A673 (cell line): ENCODE data around the gene KRT7.

ENCODE experiments used
- CTCF ChIP-seq: fragments of 300-800, 200-600 bp; sonication (generic); conservative IDR thresholded peaks from 2 replicates; pipeline ENCODE4 v1.5.1; 2017; ENCODE audit warnings: low read depth, mild to moderate bottlenecking, antibody characterized with exemption, low read length, moderate library complexity, mixed read lengths
- EZH2 ChIP-seq: fragments of 200-600 bp; sonication (generic); IDR thresholded peaks from 2 replicates; pipeline ENCODE4 v1.6.1; 2017; ENCODE audit warnings: borderline replicate concordance, low read depth, mild to moderate bottlenecking, mixed read lengths, antibody characterized with exemption, low read length; ENCODE audit not compliant: poor library complexity, severe bottlenecking

- TF ChIP-seq EZH2 (no peak), CTCF (no peak)
Measured at GRCh38 chr12:52207106-52207505, 25.9 kb upstream of the KRT7 start.
